ENCODE data around the gene PRKAR1B.
A peak's percentile ranks its signal among the peaks of the same experiment; 100 is the strongest.

The PRKAR1B gene

GRCh38 chr7:589781-590575 is 137.1 kb downstream of the PRKAR1B start:
- no peak for DNase-seq (ENCODE audit: low read depth)

- no peak for DNase-seq (ENCODE audit: low read depth)
Measured at GRCh38 chr7:587767-588166, 139.3 kb downstream of the PRKAR1B start.

GRCh38 chr7:586494-586893 is 140.6 kb downstream of the PRKAR1B start:
- no peak for DNase-seq (ENCODE audit: low read depth)

GRCh38 chr7:585873-586272 is 141.2 kb downstream of the PRKAR1B start:
- DNase-seq (ENCODE audit: low read depth), result no peak

- DNase-seq (ENCODE audit: low read depth), result no peak
Measured at GRCh38 chr7:585229-585711, 141.8 kb downstream of the PRKAR1B start.

GRCh38 chr7:584820-585219 is 142.3 kb downstream of the PRKAR1B start:
- no peak for DNase-seq (ENCODE audit: low read depth)

- peak; percentile 86 for DNase-seq (ENCODE audit: low read depth)
Measured at GRCh38 chr7:584122-584465, 143.0 kb downstream of the PRKAR1B start.

- no peak for DNase-seq (ENCODE audit: low read depth)
Measured at GRCh38 chr7:583410-584121, 143.5 kb downstream of the PRKAR1B start.

GRCh38 chr7:582931-583330 is 144.2 kb downstream of the PRKAR1B start:
- no peak for DNase-seq (ENCODE audit: low read depth)

GRCh38 chr7:582081-582835 is 144.8 kb downstream of the PRKAR1B start:
- no peak for DNase-seq (ENCODE audit: low read depth)

GRCh38 chr7:578386-578785 is 148.7 kb downstream of the PRKAR1B start:
- DNase-seq (ENCODE audit: low read depth), result no peak

GRCh38 chr7:577741-578370 is 149.2 kb downstream of the PRKAR1B start:
- no peak for DNase-seq (ENCODE audit: low read depth)

- DNase-seq (ENCODE audit: low read depth), result no peak
Measured at GRCh38 chr7:577278-577665, 149.8 kb downstream of the PRKAR1B start.

GRCh38 chr7:576524-577277 is 150.4 kb downstream of the PRKAR1B start:
- DNase-seq (ENCODE audit: low read depth), result no peak

GRCh38 chr7:575425-576366 is 151.4 kb downstream of the PRKAR1B start:
- no peak for DNase-seq (ENCODE audit: low read depth)

- no peak for DNase-seq (ENCODE audit: low read depth)
Measured at GRCh38 chr7:574661-575395, 152.3 kb downstream of the PRKAR1B start.

- DNase-seq (ENCODE audit: low read depth), result no peak
Measured at GRCh38 chr7:573933-574381, 153.1 kb downstream of the PRKAR1B start.

GRCh38 chr7:573269-573932 is 153.7 kb downstream of the PRKAR1B start:
- no peak for DNase-seq (ENCODE audit: low read depth)

Data from T follicular helper cell (primary cell).